IPS DF 6.9 (cell line): ENCODE measurements around the gene ADH7.
"Not testable (repeated sequence)": the region's sequence is repeated elsewhere in the genome, so short reads cannot be mapped to it uniquely, and the experiment has no call there.

Experiments
- DNase-seq: peaks from one replicate; pipeline ENCODE4 v3.0.0-alpha.2; 2013; ENCODE audit warnings: low read depth, low spot score
- H3K27ac ChIP-seq: one replicate; pipeline ENCODE4 v1.5.1; 2013; ENCODE audit warnings: low read length, control low read depth
- H3K27me3 ChIP-seq: 2 replicates; pipeline ENCODE4 v1.6.1; 2013; ENCODE audit warnings: mild to moderate bottlenecking, low read length; ENCODE audit not compliant: control insufficient read depth, insufficient read depth
- H3K36me3 ChIP-seq: 2 replicates; pipeline ENCODE4 v1.6.1; 2013; ENCODE audit warnings: low read length; ENCODE audit not compliant: control insufficient read depth, insufficient read depth
- H3K4me1 ChIP-seq: 2 replicates; pipeline ENCODE4 v1.6.1; 2013; ENCODE audit warnings: low read length; ENCODE audit not compliant: control insufficient read depth, insufficient read depth
- H3K4me3 ChIP-seq: 2 replicates; pipeline ENCODE4 v1.5.1; 2013; ENCODE audit warnings: mild to moderate bottlenecking, low read length
- H3K9me3 ChIP-seq: 2 replicates; pipeline ENCODE4 v1.6.1; 2013; ENCODE audit warnings: low read length, inconsistent platforms; ENCODE audit not compliant: control insufficient read depth, insufficient read depth
- WGBS: extraction: QIAGEN DNeasy Blood & Tissue Kit; methylation state at CpG from one replicate; pipeline ENCODE4 v1.1.7; 2013; ENCODE audit warnings: mixed read lengths, missing lambda C conversion rate; ENCODE audit not compliant: insufficient read length, insufficient coverage; 5-methylcytosine and 5-hydroxymethylcytosine counted together

Gene ADH7

DNA sequence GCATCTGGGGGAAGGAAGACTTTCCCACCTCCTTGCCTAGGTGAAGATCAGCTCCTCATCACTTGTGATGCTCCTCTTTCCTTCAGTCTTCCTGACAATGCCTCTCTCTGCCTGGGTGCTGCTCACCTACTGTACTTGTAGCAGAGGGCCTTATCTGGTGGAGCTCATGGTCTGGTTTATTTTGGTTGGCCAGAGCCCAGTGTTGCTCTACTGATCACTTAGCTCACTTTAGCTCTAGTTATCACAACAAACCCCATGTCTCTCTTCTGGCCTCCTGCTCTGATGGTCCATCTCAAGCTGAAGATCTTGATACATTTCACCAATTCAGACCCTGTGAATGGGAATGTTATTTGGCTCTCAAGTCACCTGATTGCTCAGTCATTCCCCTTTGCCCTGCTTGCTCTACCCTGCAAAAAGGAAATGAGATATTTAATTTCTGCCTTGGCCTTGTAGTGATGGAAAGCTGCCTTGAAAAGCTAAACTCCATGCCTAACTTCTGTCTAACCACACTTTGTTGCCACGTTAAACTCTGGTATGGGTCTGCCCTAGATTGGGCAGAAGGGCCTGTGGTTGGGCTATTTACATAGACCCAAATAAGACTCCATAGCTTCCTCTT is 52.3 kb downstream of the ADH7 start:
- no peak overlapping the region for H3K4me3 ChIP-seq
- H3K27me3 ChIP-seq = no peaks in the 10 kb centered on the region
- H3K9me3 ChIP-seq = no peaks in the 10 kb centered on the region
- no peaks in the 10 kb centered on the region for H3K4me1 ChIP-seq
- H3K27ac ChIP-seq = no peak overlapping the region
- H3K36me3 ChIP-seq = no peaks in the 10 kb centered on the region
- no peak for DNase-seq
- no CpG with 5 or more reads among the region's 1 CpG for WGBS

DNA sequence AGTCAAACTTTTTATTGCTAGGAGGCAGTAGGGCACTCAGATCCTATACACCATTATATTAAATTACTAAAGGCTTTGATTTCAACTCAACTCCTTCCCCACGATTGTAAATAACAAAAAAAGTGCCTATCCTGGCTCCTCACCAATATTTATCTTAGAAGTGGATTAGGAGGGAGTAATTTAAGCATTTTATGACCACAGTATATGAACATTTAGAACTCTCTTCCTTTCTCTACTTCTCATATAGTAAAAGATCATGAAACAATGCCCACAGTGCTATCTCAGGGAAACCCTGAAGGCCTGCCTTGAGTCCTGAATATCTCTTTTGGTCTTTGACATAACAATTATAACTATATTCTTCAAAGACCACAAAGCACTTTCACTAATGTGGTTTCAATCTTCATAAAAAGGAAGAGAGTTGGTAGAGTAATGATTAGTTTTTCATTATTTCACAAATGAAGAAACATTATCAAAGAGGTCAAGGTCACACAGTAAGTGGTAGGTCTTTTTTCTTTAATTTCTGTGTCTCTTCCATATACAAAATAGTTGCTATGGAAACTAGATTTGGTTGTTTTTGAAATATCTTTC is 53.5 kb downstream of the ADH7 start:
- WGBS = no CpG with 5 or more reads among the region's 1 CpG
- no peaks in the 10 kb centered on the region for H3K36me3 ChIP-seq
- H3K9me3 ChIP-seq = no peaks in the 10 kb centered on the region
- H3K27ac ChIP-seq = no peak overlapping the region
- DNase-seq = no peak
- no peak overlapping the region for H3K4me3 ChIP-seq
- H3K4me1 ChIP-seq = no peaks in the 10 kb centered on the region
- no peaks in the 10 kb centered on the region for H3K27me3 ChIP-seq

DNA sequence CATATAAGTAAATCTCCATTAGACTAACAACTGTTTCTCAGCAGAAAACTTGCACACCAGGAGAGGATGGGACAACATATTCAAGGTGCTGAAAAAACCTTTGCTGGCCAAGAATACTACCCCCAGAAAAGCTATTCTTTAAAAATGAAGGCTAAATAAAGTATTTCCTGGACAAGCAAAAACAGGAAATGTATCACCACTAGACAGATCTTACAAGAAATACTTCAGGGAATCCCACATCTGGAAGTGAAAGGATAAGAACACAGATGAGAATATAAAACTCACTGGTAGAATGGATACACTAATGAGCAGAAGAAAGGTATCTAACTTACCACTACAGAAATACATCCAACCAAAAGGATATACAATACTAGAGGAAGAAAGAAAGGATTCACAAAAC is 55.6 kb downstream of the ADH7 start:
- Histone ChIP-seq H3K9me3 (no peaks in the 10 kb centered on the region), H3K27ac (no peak overlapping the region), H3K27me3 (no peaks in the 10 kb centered on the region), H3K4me1 (no peaks in the 10 kb centered on the region), H3K36me3 (no peaks in the 10 kb centered on the region), H3K4me3 (no peak overlapping the region)
- DNase-seq = no peak

DNA sequence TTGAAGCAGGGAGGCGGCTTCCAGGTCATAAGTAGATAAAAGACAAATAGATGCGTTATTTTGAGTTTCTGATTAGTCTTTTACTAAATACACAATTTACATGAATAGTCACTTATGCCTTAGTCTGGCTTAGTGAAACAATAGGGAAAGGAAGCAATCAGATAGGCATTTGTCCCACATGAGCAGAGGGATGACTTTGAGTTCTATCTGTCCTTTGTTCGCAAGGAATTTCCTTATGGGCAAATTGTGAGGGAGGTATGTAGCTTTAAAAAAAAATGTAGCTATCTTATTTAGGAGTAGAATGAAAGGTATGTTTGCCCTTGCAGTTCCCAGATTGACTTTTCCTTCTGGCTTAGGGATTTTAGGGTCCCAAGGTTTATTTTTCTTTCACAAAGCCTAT is 56.3 kb downstream of the ADH7 start:
- no peak overlapping the region for H3K4me3 ChIP-seq
- no peaks in the 10 kb centered on the region for H3K27me3 ChIP-seq
- whole genome bisulfite sequencing = no CpG with 5 or more reads among the region's 3 CpGs
- H3K4me1 ChIP-seq = no peaks in the 10 kb centered on the region
- no peaks in the 10 kb centered on the region for H3K9me3 ChIP-seq
- H3K36me3 ChIP-seq = no peaks in the 10 kb centered on the region
- DNase-seq = no peak
- H3K27ac ChIP-seq = no peak overlapping the region

DNA sequence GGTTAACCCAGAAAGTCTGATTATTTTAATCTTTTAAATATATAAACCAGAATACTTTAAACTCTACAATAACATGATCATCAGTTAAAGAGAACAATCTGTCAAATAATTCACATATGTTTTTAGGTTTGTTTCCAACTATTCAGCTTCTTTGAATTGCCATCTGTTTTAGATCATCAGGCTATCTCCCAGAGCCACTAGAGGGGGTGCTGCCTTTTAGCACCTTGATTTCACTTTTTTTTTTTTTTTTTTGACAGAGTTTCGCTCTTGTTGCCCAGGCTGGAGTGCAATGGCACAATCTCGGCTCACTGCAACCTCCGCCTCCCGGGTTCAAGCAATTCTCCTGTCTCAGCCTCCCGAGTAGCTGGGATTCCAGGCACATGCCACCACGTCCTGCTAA is 57.8 kb downstream of the ADH7 start:
- DNase-seq = peak; percentile 4
- not testable (repeated sequence) for H3K27ac ChIP-seq, H3K4me3 ChIP-seq, H3K36me3 ChIP-seq, H3K27me3 ChIP-seq, H3K4me1 ChIP-seq, H3K9me3 ChIP-seq
- WGBS = no CpG with 5 or more reads among the region's 6 CpGs

DNA sequence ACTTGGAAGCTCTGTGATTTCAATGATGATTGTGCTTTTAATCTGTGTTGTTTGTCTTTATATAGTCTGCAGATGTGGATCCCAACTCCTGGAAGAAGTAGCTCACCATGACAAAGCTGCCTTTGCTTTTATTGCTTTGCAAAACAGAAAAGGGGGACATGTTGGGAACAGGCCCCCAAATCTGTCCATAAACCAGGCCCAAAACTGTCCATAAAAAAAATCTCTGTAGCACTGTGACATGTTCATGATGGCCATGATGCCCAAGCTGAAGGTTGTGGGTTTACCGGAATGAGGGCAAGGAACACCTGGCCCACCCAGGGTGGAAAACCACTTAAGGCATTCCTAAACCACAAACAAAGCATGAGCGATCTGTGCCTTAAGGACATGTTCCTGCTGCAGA is 62.7 kb downstream of the ADH7 start:
- not testable (repeated sequence) for H3K4me3 ChIP-seq, H3K27me3 ChIP-seq, H3K9me3 ChIP-seq, H3K36me3 ChIP-seq, DNase-seq, H3K27ac ChIP-seq, H3K4me1 ChIP-seq
- WGBS = no CpG with 5 or more reads among the region's 2 CpGs

DNA sequence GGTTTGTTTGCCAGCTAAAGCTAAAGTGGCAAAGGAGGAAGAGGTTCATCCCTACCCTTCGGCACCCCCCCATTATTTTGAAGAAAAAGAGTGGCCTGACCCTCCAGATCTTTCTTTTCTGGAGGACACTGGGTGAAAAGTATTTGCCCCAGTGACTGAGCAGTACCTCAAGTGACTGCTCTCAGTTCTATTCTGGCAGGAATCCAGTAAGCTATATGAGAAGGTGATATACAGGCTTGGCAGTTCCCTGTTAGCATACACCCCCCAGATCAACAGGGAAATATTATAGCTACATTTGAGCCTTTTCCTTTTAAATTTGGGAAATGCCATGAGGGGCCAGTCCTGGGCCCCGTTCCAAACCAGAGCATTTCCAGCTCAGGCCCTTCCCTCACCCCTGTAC is 67.3 kb downstream of the ADH7 start:
- not testable (repeated sequence) for H3K27ac ChIP-seq, H3K27me3 ChIP-seq, DNase-seq, H3K9me3 ChIP-seq, H3K4me3 ChIP-seq, H3K36me3 ChIP-seq, H3K4me1 ChIP-seq
- no CpG with 5 or more reads among the region's 2 CpGs for WGBS

DNA sequence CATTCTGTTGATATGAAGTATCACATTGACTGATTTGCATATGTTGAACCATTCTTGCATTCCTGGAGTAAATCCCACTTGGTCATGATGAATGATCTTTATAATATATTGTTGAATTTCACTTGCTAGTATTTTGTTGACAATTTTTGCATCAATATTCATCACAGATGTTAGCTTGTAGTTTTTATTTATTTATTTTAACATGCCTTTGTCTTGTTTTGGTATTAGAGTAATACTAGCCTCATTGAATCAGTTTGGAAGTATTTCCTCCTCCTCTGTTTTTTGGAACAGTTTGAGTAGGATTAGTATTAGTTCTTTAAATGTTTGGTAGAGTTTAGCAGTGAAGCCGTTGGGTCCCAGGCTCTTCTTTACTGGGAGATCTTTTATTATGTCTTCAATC is 68.7 kb downstream of the ADH7 start:
- Histone ChIP-seq H3K27ac (no peak overlapping the region), H3K4me1 (no peaks in the 10 kb centered on the region), H3K4me3 (no peak overlapping the region), H3K9me3 (no peaks in the 10 kb centered on the region), H3K27me3 (no peaks in the 10 kb centered on the region), H3K36me3 (no peaks in the 10 kb centered on the region)
- no CpG with 5 or more reads among the region's 1 CpG for WGBS
- DNase-seq = no peak

DNA sequence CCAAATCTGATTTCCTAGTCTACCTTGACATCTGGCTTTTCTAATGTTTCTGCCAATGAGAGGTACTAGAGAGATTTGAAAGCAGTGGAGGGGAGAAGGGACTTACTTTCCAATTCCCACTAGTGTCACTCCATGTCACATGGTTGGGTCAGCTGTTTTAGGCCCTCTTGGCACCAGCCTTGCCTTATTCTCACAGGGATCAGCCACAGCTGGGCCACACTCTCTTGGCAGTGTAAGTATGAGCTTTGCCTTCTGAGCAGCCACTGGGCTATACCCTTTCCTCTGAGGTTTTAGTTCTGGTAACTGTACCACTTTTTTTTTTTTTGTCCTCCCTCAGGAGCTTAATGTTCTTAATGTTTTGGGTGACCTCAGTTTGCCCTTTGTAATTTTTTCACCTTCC is 72.4 kb downstream of the ADH7 start:
- no peaks in the 10 kb centered on the region for H3K4me1 ChIP-seq
- DNase-seq = no peak
- no peaks in the 10 kb centered on the region for H3K27me3 ChIP-seq
- H3K27ac ChIP-seq = no peak overlapping the region
- no peak overlapping the region for H3K4me3 ChIP-seq
- no peaks in the 10 kb centered on the region; the same call in 1 of the 2 replicates for H3K9me3 ChIP-seq
- no peaks in the 10 kb centered on the region; the same call in 1 of the 2 replicates for H3K36me3 ChIP-seq
